K562 (cell line): ENCODE measurements around the gene SDHAF4. TPM values are rescaled to one million over a fixed set of nuclear protein-coding genes. Genes with fewer than 3 reads are reported as not detected.

Experiments used
- BCOR ChIP-seq: fragments of 450-650 bp; IDR thresholded peaks from 2 replicates; pipeline ENCODE4 v1.6.1; 2016
- ESRRA ChIP-seq: fragments of 450-650 bp; IDR thresholded peaks from 2 replicates; pipeline ENCODE4 v1.6.1; 2014; ENCODE audit warnings: low read depth, mild to moderate bottlenecking, moderate library complexity, borderline replicate concordance
- HDAC1 ChIP-seq, 2 experiments: fragments of 450-650 bp; IDR thresholded peaks; 2 replicates each; pipeline ENCODE4 v1.6.1; 2016 to 2017; ENCODE audit warnings: inconsistent platforms in 1 of 2, mild to moderate bottlenecking in 1 of 2, moderate library complexity in 1 of 2
- HMGN3 ChIP-seq: IDR thresholded peaks from 2 replicates; pipeline ENCODE4 v1.6.1; 2011; ENCODE audit warnings: borderline replicate concordance, low read depth, mild to moderate bottlenecking, mixed read lengths, low read length; ENCODE audit not compliant: insufficient read length; ENCODE audit errors: extremely low read depth
- MIER1 ChIP-seq: fragments of 450-650 bp; IDR thresholded peaks from 2 replicates; pipeline ENCODE4 v1.6.1; 2016; ENCODE audit warnings: antibody characterized with exemption, mild to moderate bottlenecking, low read depth
- MYBL2 ChIP-seq, 2 experiments: fragments of 450-650 bp in 1 of 2; sonication (generic) in 1 of 2; formaldehyde crosslinking in 1 of 2; IDR thresholded peaks; 2 replicates each; pipeline versions ENCODE4 v1.6.1 to v1.8.1; 2017 to 2022; ENCODE audit warnings: borderline replicate concordance in 1 of 2, inconsistent platforms in 1 of 2, low read depth in 1 of 2, mild to moderate bottlenecking in 1 of 2, missing genetic modification reagents in 1 of 2, moderate library complexity in 1 of 2
- NFATC3 ChIP-seq: fragments of 450-650 bp; IDR thresholded peaks from 2 replicates; pipeline ENCODE4 v1.6.1; 2017; ENCODE audit warnings: mild to moderate bottlenecking
- NFE2 ChIP-seq: IDR thresholded peaks from 2 replicates; pipeline ENCODE4 v1.6.1; 2014; ENCODE audit warnings: antibody characterized with exemption, low read depth
- NFYB ChIP-seq: IDR thresholded peaks from 2 replicates; pipeline ENCODE4 v1.6.1; 2011; ENCODE audit warnings: mild to moderate bottlenecking, moderate library complexity; ENCODE audit not compliant: insufficient read length; ENCODE audit errors: extremely low read depth
- PPARD ChIP-seq: fragments of 250-450 bp; sonication (Bioruptor Pico); IDR thresholded peaks from 2 replicates; pipeline ENCODE4 v1.8.0; 2022; ENCODE audit warnings: inconsistent platforms, mild to moderate bottlenecking, moderate library complexity
- RBM25 ChIP-seq: fragments of 200-400 bp; formaldehyde crosslinking; IDR thresholded peaks from 2 replicates; pipeline ENCODE4 v1.6.1; 2018; ENCODE audit warnings: low read length, low read depth, moderate library complexity; ENCODE audit not compliant: severe bottlenecking
- SAP30 ChIP-seq: fragments of 200-600 bp; sonication (generic); IDR thresholded peaks from 2 replicates; pipeline ENCODE4 v1.6.1; 2012; ENCODE audit warnings: borderline replicate concordance, low read depth, mild to moderate bottlenecking, moderate library complexity, low read length, control low read depth, inconsistent platforms; ENCODE audit not compliant: insufficient read depth, poor library complexity, severe bottlenecking
- STAG1 ChIP-seq: sonication (generic); formaldehyde crosslinking; IDR thresholded peaks from 2 replicates; pipeline ENCODE4 v1.5.0; 2020; ENCODE audit warnings: missing genetic modification reagents, borderline replicate concordance
- ZNF124 ChIP-seq: sonication (generic); formaldehyde crosslinking; IDR thresholded peaks from 2 replicates; pipeline ENCODE4 v1.8.1; 2022; ENCODE audit warnings: missing genetic modification reagents
- ZNF263 ChIP-seq: sonication (generic); formaldehyde crosslinking; IDR thresholded peaks from 2 replicates; pipeline ENCODE4 v1.8.0; 2022; ENCODE audit warnings: mild to moderate bottlenecking, missing genetic modification reagents, borderline replicate concordance
- ZNF316 ChIP-seq: fragments of 450-650 bp; IDR thresholded peaks from 2 replicates; pipeline ENCODE4 v1.6.1; 2016
- ZNF347 ChIP-seq: fragments of 450-650 bp; formaldehyde crosslinking; IDR thresholded peaks from 2 replicates; pipeline ENCODE4 v1.4.0; 2020; ENCODE audit warnings: low read depth, mild to moderate bottlenecking, moderate library complexity
- ZNF830 ChIP-seq: fragments of 250-450 bp; sonication (Bioruptor Pico); IDR thresholded peaks from 2 replicates; pipeline ENCODE4 v1.5.0; 2021; ENCODE audit warnings: mild to moderate bottlenecking
- polyA plus RNA-seq, 8 experiments: library from polyadenylated mRNA; depleted of rRNA in 4 of 8; stranded (reverse) in 5 of 8; unstranded in 3 of 8; fragments of >200 nt; fragmentation: Nextera tagmentation in 2 of 8; fragmentation: Illumina TruSeq in 1 of 8; extraction: Ambion mirVana in 2 of 8; extraction: Trizol in 1 of 8; gene quantifications; 2 replicates each; pipeline versions ENCODE4 v1.2.1 to v1.2.3, GENCODE V29; 2011 to 2014; ENCODE audit warnings: inconsistent platforms in 1 of 8, missing spikeins in 1 of 8
- total RNA-seq, 7 experiments: library from RNA; depleted of rRNA in 6 of 7; stranded (reverse); fragments of >200 nt in 6 of 7; fragmentation: Illumina TruSeq in 2 of 7; extraction: Trizol in 2 of 7; gene quantifications; 2 replicates each; pipeline versions ENCODE4 v1.2.1 to v1.2.3, GENCODE V29; 2011 to 2021; ENCODE audit warnings: low replicate concordance in 1 of 7
- TF ChIP-seq, protein P1 (sequence below): sonication (generic); formaldehyde crosslinking; IDR thresholded peaks from 2 replicates; pipeline ENCODE4 v1.8.1; 2023; ENCODE audit warnings: missing genetic modification reagents, mild to moderate bottlenecking, borderline replicate concordance
- TF ChIP-seq, protein P2 (sequence below): fragments of 250-450 bp; sonication (Bioruptor Pico); IDR thresholded peaks from 2 replicates; pipeline ENCODE4 v1.4.0; 2020; ENCODE audit warnings: mild to moderate bottlenecking
- TF ChIP-seq, protein P3 (sequence below): sonication (generic); formaldehyde crosslinking; IDR thresholded peaks from 2 replicates; pipeline ENCODE4 v1.8.0; 2022; ENCODE audit warnings: missing genetic modification reagents, mild to moderate bottlenecking, moderate library complexity, borderline replicate concordance

The SDHAF4 gene
- total and polyA plus RNA-seq, 9 of the 15 experiments (the other 6 are each of a cell fraction or from before 2014, with no cell fraction given): 3.5 to 12.0 (median 6.2) TPM

DNA sequence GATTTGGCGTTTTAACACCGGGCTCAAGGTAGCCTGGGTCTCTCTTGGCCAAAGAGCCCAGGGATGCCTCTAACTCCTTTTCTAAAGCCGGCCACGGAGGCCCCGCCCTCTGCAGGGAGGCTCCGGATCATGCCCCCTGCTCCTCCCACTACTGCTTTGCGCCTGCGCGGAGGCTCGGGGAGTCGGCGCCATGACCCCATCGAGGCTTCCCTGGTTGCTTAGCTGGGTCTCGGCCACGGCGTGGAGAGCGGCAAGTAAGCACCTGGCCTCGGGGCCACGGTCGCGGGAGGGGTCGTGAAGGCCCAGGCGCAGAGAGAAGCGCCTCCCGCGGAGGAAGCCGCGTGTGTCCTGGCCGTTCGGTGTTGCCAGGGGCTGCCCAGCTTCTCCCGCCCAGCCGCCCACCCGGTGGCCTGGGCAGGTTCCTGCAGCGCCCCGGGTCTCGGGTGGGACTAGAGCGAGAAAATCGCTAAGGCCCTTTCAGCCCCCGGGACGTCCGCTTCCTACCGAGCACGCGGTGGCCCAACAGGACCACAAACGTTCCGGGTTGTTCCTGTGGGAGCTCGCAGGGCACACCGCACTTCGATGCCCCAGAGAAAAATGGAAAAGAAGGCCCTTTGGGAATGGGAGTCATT, at the start of gene SDHAF4 (continued):
- TF ChIP-seq, protein P1, sequence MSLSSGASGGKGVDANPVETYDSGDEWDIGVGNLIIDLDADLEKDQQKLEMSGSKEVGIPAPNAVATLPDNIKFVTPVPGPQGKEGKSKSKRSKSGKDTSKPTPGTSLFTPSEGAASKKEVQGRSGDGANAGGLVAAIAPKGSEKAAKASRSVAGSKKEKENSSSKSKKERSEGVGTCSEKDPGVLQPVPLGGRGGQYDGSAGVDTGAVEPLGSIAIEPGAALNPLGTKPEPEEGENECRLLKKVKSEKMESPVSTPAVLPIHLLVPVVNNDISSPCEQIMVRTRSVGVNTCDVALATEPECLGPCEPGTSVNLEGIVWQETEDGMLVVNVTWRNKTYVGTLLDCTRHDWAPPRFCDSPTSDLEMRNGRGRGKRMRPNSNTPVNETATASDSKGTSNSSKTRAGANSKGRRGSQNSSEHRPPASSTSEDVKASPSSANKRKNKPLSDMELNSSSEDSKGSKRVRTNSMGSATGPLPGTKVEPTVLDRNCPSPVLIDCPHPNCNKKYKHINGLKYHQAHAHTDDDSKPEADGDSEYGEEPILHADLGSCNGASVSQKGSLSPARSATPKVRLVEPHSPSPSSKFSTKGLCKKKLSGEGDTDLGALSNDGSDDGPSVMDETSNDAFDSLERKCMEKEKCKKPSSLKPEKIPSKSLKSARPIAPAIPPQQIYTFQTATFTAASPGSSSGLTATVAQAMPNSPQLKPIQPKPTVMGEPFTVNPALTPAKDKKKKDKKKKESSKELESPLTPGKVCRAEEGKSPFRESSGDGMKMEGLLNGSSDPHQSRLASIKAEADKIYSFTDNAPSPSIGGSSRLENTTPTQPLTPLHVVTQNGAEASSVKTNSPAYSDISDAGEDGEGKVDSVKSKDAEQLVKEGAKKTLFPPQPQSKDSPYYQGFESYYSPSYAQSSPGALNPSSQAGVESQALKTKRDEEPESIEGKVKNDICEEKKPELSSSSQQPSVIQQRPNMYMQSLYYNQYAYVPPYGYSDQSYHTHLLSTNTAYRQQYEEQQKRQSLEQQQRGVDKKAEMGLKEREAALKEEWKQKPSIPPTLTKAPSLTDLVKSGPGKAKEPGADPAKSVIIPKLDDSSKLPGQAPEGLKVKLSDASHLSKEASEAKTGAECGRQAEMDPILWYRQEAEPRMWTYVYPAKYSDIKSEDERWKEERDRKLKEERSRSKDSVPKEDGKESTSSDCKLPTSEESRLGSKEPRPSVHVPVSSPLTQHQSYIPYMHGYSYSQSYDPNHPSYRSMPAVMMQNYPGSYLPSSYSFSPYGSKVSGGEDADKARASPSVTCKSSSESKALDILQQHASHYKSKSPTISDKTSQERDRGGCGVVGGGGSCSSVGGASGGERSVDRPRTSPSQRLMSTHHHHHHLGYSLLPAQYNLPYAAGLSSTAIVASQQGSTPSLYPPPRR (CRISPR knock-in tag): no peak
- TF ChIP-seq NFE2 (no peak), MYBL2 (IDR thresholded peaks at IDR 0.05; ENCODE audit: low read depth) (no peak), MYBL2 (CRISPR knock-in tag; IDR thresholded peaks at IDR 0.05; ENCODE audit: borderline replicate concordance) (no peak), ZNF124 (CRISPR knock-in tag) (no peak), SAP30 (no peak), ZNF830 (CRISPR knock-in tag) (no peak), HDAC1 (IDR thresholded peaks at IDR 0.05) (0 out of 4 replicates have a peak, but pooled peaks of 1 of the 2 experiments have one; percentile 38), HMGN3 (peak; percentile 44), NFYB (no peak), RBM25 (no peak), ZNF263 (CRISPR knock-in tag) (peak; percentile 53; the same call in 1 of the 2 replicates), PPARD (CRISPR knock-in tag) (no peak), NFATC3 (no peak), ESRRA (no peak), MIER1 (no peak), BCOR (no peak), STAG1 (CRISPR knock-in tag) (no peak), ZNF316 (no peak), ZNF347 (CRISPR knock-in tag) (no peak)
- TF ChIP-seq, protein P2, sequence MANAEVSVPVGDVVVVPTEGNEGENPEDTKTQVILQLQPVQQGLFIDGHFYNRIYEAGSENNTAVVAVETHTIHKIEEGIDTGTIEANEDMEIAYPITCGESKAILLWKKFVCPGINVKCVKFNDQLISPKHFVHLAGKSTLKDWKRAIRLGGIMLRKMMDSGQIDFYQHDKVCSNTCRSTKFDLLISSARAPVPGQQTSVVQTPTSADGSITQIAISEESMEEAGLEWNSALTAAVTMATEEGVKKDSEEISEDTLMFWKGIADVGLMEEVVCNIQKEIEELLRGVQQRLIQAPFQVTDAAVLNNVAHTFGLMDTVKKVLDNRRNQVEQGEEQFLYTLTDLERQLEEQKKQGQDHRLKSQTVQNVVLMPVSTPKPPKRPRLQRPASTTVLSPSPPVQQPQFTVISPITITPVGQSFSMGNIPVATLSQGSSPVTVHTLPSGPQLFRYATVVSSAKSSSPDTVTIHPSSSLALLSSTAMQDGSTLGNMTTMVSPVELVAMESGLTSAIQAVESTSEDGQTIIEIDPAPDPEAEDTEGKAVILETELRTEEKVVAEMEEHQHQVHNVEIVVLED (CRISPR knock-in tag): no peak
- TF ChIP-seq, protein P3, sequence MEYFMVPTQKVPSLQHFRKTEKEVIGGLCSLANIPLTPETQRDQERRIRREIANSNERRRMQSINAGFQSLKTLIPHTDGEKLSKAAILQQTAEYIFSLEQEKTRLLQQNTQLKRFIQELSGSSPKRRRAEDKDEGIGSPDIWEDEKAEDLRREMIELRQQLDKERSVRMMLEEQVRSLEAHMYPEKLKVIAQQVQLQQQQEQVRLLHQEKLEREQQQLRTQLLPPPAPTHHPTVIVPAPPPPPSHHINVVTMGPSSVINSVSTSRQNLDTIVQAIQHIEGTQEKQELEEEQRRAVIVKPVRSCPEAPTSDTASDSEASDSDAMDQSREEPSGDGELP (CRISPR knock-in tag): peak; percentile 57; the same call in 1 of the 2 replicates
